K562 (cell line): Measurements from ENCODE around the gene SLC26A6. TPM values are rescaled to one million over a fixed set of nuclear protein-coding genes. Genes with fewer than 3 reads are reported as not detected.
A peak's percentile ranks its signal among the peaks of the same experiment; 100 is the strongest.

Experiments used
- ATAC-seq: fragments of 200-7000 bp; cut with Tn5 transposase; 3 replicates; pipeline ENCODE4 v1.9.1; 2020; ENCODE audit warnings: moderate library complexity
- BruUV-seq: library from RNA; stranded (reverse); fragments of 400-500 nt; replicated peaks from 2 replicates; lab custom pipeline; 2021; lab: Mats Ljungman, UMichigan
- CTCF ChIA-PET: fragments of 300-600 bp; formaldehyde crosslinking; extraction: SDS; loops from one replicate; lab custom pipeline; 2021; ENCODE audit warnings: low intra/inter-chr PET ratio; lab: Yijun Ruan, JAX
- POLR2A ChIA-PET: fragments of 300-600, 350-650 bp; sonication (Branson Sonifier 250); formaldehyde crosslinking; extraction: SDS; loops from one replicate; lab custom pipeline; 2021; ENCODE audit warnings: antibody characterized with exemption, inconsistent platforms; lab: Yijun Ruan, JAX
- DNase-seq, 4 experiments: peaks; one replicate each; pipeline versions ENCODE4 v3.0.0 to v3.0.0-alpha.2; 2011 to 2018; ENCODE audit warnings: low spot score in 3 of 4, mixed read lengths in 3 of 4; ENCODE audit errors: extremely low read depth in 1 of 4
- FAIRE-seq: peaks from 2 replicates; lab custom pipeline; 2011; peaks lifted over from hg19 to GRCh38; lab: Jason Lieb, UNC
- H2AFZ ChIP-seq: 2 replicates; pipeline ENCODE4 v1.6.0; 2011; ENCODE audit warnings: low read depth, low read length, control low read depth, inconsistent platforms
- H3K27ac ChIP-seq: fragments of 200-600 bp; 3 replicates; pipeline ENCODE4 v1.8.0; 2011; ENCODE audit warnings: low read depth, mild to moderate bottlenecking, control low read depth, inconsistent platforms, low read length, moderate library complexity, mixed read lengths; ENCODE audit errors: extremely low read depth
- H3K27me3 ChIP-seq, 2 experiments: fragments of 300-600 bp in 1 of 2; 2 replicates in 1 of 2; 3 replicates in 1 of 2; pipeline versions ENCODE4 v1.6.0 to v1.8.0; 2011; ENCODE audit warnings: inconsistent platforms in 2 of 2, low read length in 2 of 2, mild to moderate bottlenecking in 1 of 2, mixed read lengths in 1 of 2, moderate library complexity in 1 of 2; ENCODE audit not compliant: control insufficient read depth in 2 of 2, insufficient read depth in 2 of 2
- H3K36me3 ChIP-seq: fragments of 300-600 bp; 3 replicates; pipeline ENCODE4 v1.8.0; 2011; ENCODE audit warnings: mild to moderate bottlenecking, low read length, inconsistent platforms; ENCODE audit not compliant: control insufficient read depth, insufficient read depth
- H3K4me1 ChIP-seq, 2 experiments: fragments of 200-600 bp in 1 of 2; replicated peaks in 1 of 2; 2 replicates in 1 of 2; 3 replicates in 1 of 2; pipeline versions ENCODE4 v1.5.1 to v1.8.0; 2011; ENCODE audit warnings: inconsistent platforms in 2 of 2, low read length in 2 of 2, mild to moderate bottlenecking in 1 of 2, mixed read lengths in 1 of 2, moderate library complexity in 1 of 2; ENCODE audit not compliant: control insufficient read depth in 2 of 2, insufficient read depth in 2 of 2
- H3K4me2 ChIP-seq: 2 replicates; pipeline ENCODE4 v1.6.1; 2011; ENCODE audit warnings: low read length, control low read depth, inconsistent platforms, mixed read lengths; ENCODE audit not compliant: insufficient read depth
- H3K4me3 ChIP-seq: fragments of 200-600 bp; sonication (generic), shearing (Covaris generic); 2 replicates; pipeline ENCODE4 v1.5.1; 2016; ENCODE audit warnings: control low read depth, inconsistent platforms
- H3K79me2 ChIP-seq: fragments of 200-600 bp; 3 replicates; pipeline ENCODE4 v1.8.0; 2011; ENCODE audit warnings: low read length, inconsistent platforms; ENCODE audit not compliant: control insufficient read depth, insufficient read depth
- H3K9ac ChIP-seq, 2 experiments: 2 replicates each; pipeline versions ENCODE4 v1.6.0 to v1.6.1; 2011; ENCODE audit warnings: low read depth in 2 of 2, low read length in 2 of 2, control low read depth in 1 of 2, inconsistent platforms in 1 of 2, mild to moderate bottlenecking in 1 of 2, mixed read lengths in 1 of 2; ENCODE audit not compliant: insufficient read depth in 1 of 2
- H3K9me1 ChIP-seq: one replicate; pipeline ENCODE4 v1.6.0; 2011; ENCODE audit warnings: inconsistent platforms, mild to moderate bottlenecking, low read length, moderate library complexity; ENCODE audit not compliant: control insufficient read depth, insufficient read depth
- H3K9me3 ChIP-seq: replicated peaks from 2 replicates; pipeline ENCODE4 v1.5.1; 2011; ENCODE audit warnings: low read depth, low read length, inconsistent platforms; ENCODE audit not compliant: control insufficient read depth, insufficient read depth
- H4K20me1 ChIP-seq: replicated peaks from 2 replicates; pipeline ENCODE4 v1.6.1; 2011; ENCODE audit warnings: low read length, inconsistent platforms, mixed read lengths; ENCODE audit not compliant: control insufficient read depth, insufficient read depth
- ARID2 ChIP-seq: fragments of 450-650 bp; IDR thresholded peaks from 2 replicates; pipeline ENCODE4 v1.6.1; 2017; ENCODE audit warnings: antibody characterized with exemption, mild to moderate bottlenecking
- BDP1 ChIP-seq: IDR thresholded peaks from 3 replicates; pipeline ENCODE4 v1.6.1; 2011; ENCODE audit not compliant: insufficient read length, insufficient read depth
- BRF1 ChIP-seq: IDR thresholded peaks from 3 replicates; pipeline ENCODE4 v1.6.1; 2011; ENCODE audit warnings: borderline replicate concordance, mild to moderate bottlenecking; ENCODE audit not compliant: insufficient read length; ENCODE audit errors: extremely low read depth
- CEBPB ChIP-seq: fragments of 450-650 bp; IDR thresholded peaks from 2 replicates; pipeline ENCODE4 v1.6.1; 2016; ENCODE audit warnings: missing genetic modification characterization, missing compliant biosample characterization
- DPF2 ChIP-seq: fragments of 450-650 bp; IDR thresholded peaks from 2 replicates; pipeline ENCODE4 v1.6.1; 2016
- FOXJ2 ChIP-seq: fragments of 200-800 bp; sonication (Bioruptor generic); IDR thresholded peaks from 2 replicates; pipeline ENCODE4 v1.6.1; 2016; ENCODE audit warnings: missing genetic modification characterization, missing compliant biosample characterization
- NR4A1 ChIP-seq, 2 experiments: fragments of 250-450 bp in 1 of 2; fragments of 450-650 bp in 1 of 2; sonication (Bioruptor Pico) in 1 of 2; IDR thresholded peaks; 2 replicates each; pipeline versions ENCODE4 v1.4.0 to v1.6.1; 2016 to 2020; ENCODE audit warnings: mild to moderate bottlenecking in 2 of 2, missing compliant biosample characterization in 1 of 2, missing genetic modification characterization in 1 of 2, moderate library complexity in 1 of 2
- PHF8 ChIP-seq: fragments of 200-600 bp; sonication (generic); IDR thresholded peaks from 2 replicates; pipeline ENCODE4 v1.6.1; 2012; ENCODE audit warnings: mixed run types, mild to moderate bottlenecking, inconsistent platforms, low read length, moderate library complexity, borderline replicate concordance
- STAG1 ChIP-seq: sonication (generic); formaldehyde crosslinking; IDR thresholded peaks from 2 replicates; pipeline ENCODE4 v1.5.0; 2020; ENCODE audit warnings: missing genetic modification reagents, borderline replicate concordance
- TGIF2 ChIP-seq: sonication (generic); formaldehyde crosslinking; IDR thresholded peaks from 2 replicates; pipeline ENCODE4 v1.8.1; 2022; ENCODE audit warnings: mild to moderate bottlenecking, missing genetic modification reagents, moderate library complexity
- WGBS: fragments of 100-300 bp; shearing (Covaris generic); methylation state at CpG from one replicate; pipeline ENCODE4 v1.1.6; 2016; ENCODE audit warnings: low coverage, mixed read lengths; ENCODE audit not compliant: insufficient coverage; ENCODE audit errors: missing lambda C conversion rate; 5-methylcytosine and 5-hydroxymethylcytosine counted together
- in situ Hi-C: fragments of 300-500 bp; cut with MboI; formaldehyde crosslinking; loops from 4 replicates; pipeline ENCODE4 v1.15.0; 2018; ENCODE audit warnings: inconsistent platforms, mixed read lengths
- intact Hi-C: fragments of 100-400 bp; cut with micrococcal nuclease; formaldehyde crosslinking; loops from 2 replicates; pipeline ENCODE4 v1.14.2; 2022
- polyA plus RNA-seq, 8 experiments: library from polyadenylated mRNA; depleted of rRNA in 4 of 8; stranded (reverse) in 5 of 8; unstranded in 3 of 8; fragments of >200 nt; fragmentation: Nextera tagmentation in 2 of 8; fragmentation: Illumina TruSeq in 1 of 8; extraction: Ambion mirVana in 2 of 8; extraction: Trizol in 1 of 8; gene quantifications; 2 replicates each; pipeline versions ENCODE4 v1.2.1 to v1.2.3, GENCODE V29; 2011 to 2014; ENCODE audit warnings: inconsistent platforms in 1 of 8, missing spikeins in 1 of 8
- total RNA-seq, 7 experiments: library from RNA; depleted of rRNA in 6 of 7; stranded (reverse); fragments of >200 nt in 6 of 7; fragmentation: Illumina TruSeq in 2 of 7; extraction: Trizol in 2 of 7; gene quantifications; 2 replicates each; pipeline versions ENCODE4 v1.2.1 to v1.2.3, GENCODE V29; 2011 to 2021; ENCODE audit warnings: low replicate concordance in 1 of 7
- TF ChIP-seq, protein P1 (sequence below): sonication (generic); formaldehyde crosslinking; IDR thresholded peaks from 2 replicates; pipeline ENCODE4 v1.8.0; 2022; ENCODE audit warnings: mild to moderate bottlenecking, missing genetic modification reagents, borderline replicate concordance
- TF ChIP-seq, protein P2 (sequence below): fragments of 450-650 bp; IDR thresholded peaks from 2 replicates; pipeline ENCODE4 v1.6.1; 2016
- TF ChIP-seq, protein P3 (sequence below): fragments of 450-650 bp; IDR thresholded peaks from 2 replicates; pipeline ENCODE4 v1.7.1; 2018; ENCODE audit warnings: mild to moderate bottlenecking, low read depth; ENCODE audit not compliant: partially characterized antibody
- TF ChIP-seq, protein P4 (sequence below): fragments of 450-650 bp; formaldehyde crosslinking; IDR thresholded peaks from 2 replicates; pipeline ENCODE4 v1.4.0; 2020; ENCODE audit warnings: mild to moderate bottlenecking, moderate library complexity

The SLC26A6 gene
- total and polyA plus RNA-seq, 9 of the 15 experiments (the other 6 are each of a cell fraction or from before 2014, with no cell fraction given) = 2.1 to 27.2 (median 14.8) TPM

DNA sequence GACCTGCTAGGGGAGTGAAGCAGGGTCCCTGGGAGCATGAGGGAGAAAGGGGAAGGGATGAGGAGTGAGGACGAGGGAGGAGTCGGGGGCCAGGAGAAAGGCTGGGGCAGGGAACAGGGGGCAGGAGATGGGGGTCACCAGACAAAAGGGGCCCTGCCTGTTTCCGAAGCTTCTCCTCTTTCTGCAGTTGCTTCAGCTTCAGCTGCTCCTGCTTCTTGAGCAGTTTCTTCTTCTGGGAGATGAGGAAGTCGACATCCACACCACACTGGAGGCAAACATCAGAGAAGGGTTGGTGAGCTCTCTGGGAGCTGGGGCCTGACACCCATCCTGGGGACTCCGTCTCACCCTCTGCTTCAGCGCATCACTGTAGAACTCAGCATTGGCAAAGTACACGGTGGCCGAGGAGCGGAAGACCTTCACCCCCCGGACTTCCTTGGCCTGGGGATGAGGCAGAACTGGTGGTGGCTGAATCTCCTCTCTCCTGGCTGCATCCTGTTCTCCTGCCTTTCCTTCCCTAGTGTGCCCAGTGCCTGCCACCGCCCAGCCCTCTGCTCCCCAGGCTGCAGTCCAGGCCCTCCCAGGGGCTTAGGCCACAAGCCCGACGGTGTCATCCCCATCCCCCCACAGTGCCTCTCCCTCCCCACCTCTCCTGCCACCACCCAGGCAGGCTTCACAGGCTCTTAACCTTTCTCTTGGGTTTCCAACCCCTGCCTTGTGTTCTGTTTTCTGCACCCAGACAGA is 6.8 kb downstream of the SLC26A6 start:
- no peaks in the 10 kb centered on the region for H3K27me3 ChIP-seq
- H3K9me1 ChIP-seq = no peaks in the 10 kb centered on the region
- DNase-seq (no peak), ATAC-seq (no peak), FAIRE-seq (no peak)
- no peak overlapping the region for H2AFZ ChIP-seq
- no peaks in the 10 kb centered on the region for H3K79me2 ChIP-seq
- BruUV-seq = no TSS peak
- no peak overlapping the region for H3K4me2 ChIP-seq
- in situ Hi-C loops = no loop called here
- H3K4me1 ChIP-seq = peaks cover 0 to 5% of the 10 kb centered on the region in 2 experiments; a peak in 2 of 5 replicates
- intact Hi-C loops = no loop called here
- 89% methylated on average over 7 of the region's 13 CpGs for WGBS
- ChIA-PET CTCF (no interaction called here), POLR2A (interaction anchor here (0.7 kb wide), 1 partner anchor 13 kb away, joined by 3 read pairs; no protein-coding TSS in a partner anchor)
- H4K20me1 ChIP-seq = no peaks in the 10 kb centered on the region
- no peaks in the 10 kb centered on the region for H3K9me3 ChIP-seq
- H3K4me3 ChIP-seq = no peak overlapping the region
- peaks cover 67% of the 10 kb centered on the region; the same call in 2 of the 3 replicates for H3K36me3 ChIP-seq
- H3K27ac ChIP-seq = no peak overlapping the region
- peak overlapping the region in 1 of 2 experiments; percentile 7; a peak in 1 of 4 replicates for H3K9ac ChIP-seq
- TF ChIP-seq FOXJ2 = no peak
- TF ChIP-seq, protein P1, sequence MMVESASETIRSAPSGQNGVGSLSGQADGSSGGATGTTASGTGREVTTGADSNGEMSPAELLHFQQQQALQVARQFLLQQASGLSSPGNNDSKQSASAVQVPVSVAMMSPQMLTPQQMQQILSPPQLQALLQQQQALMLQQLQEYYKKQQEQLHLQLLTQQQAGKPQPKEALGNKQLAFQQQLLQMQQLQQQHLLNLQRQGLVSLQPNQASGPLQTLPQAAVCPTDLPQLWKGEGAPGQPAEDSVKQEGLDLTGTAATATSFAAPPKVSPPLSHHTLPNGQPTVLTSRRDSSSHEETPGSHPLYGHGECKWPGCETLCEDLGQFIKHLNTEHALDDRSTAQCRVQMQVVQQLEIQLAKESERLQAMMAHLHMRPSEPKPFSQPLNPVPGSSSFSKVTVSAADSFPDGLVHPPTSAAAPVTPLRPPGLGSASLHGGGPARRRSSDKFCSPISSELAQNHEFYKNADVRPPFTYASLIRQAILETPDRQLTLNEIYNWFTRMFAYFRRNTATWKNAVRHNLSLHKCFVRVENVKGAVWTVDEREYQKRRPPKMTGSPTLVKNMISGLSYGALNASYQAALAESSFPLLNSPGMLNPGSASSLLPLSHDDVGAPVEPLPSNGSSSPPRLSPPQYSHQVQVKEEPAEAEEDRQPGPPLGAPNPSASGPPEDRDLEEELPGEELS = no peak
- no peak for TF ChIP-seq TGIF2
- no peak for TF ChIP-seq CEBPB (tag)
- TF ChIP-seq, protein P2, sequence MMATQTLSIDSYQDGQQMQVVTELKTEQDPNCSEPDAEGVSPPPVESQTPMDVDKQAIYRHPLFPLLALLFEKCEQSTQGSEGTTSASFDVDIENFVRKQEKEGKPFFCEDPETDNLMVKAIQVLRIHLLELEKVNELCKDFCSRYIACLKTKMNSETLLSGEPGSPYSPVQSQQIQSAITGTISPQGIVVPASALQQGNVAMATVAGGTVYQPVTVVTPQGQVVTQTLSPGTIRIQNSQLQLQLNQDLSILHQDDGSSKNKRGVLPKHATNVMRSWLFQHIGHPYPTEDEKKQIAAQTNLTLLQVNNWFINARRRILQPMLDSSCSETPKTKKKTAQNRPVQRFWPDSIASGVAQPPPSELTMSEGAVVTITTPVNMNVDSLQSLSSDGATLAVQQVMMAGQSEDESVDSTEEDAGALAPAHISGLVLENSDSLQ = no peak
- TF ChIP-seq, protein P3, sequence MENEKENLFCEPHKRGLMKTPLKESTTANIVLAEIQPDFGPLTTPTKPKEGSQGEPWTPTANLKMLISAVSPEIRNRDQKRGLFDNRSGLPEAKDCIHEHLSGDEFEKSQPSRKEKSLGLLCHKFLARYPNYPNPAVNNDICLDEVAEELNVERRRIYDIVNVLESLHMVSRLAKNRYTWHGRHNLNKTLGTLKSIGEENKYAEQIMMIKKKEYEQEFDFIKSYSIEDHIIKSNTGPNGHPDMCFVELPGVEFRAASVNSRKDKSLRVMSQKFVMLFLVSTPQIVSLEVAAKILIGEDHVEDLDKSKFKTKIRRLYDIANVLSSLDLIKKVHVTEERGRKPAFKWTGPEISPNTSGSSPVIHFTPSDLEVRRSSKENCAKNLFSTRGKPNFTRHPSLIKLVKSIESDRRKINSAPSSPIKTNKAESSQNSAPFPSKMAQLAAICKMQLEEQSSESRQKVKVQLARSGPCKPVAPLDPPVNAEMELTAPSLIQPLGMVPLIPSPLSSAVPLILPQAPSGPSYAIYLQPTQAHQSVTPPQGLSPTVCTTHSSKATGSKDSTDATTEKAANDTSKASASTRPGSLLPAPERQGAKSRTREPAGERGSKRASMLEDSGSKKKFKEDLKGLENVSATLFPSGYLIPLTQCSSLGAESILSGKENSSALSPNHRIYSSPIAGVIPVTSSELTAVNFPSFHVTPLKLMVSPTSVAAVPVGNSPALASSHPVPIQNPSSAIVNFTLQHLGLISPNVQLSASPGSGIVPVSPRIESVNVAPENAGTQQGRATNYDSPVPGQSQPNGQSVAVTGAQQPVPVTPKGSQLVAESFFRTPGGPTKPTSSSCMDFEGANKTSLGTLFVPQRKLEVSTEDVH = no peak
- TF ChIP-seq ARID2 = no peak
- no peak for TF ChIP-seq BRF1
- TF ChIP-seq PHF8 = no peak
- no peak for TF ChIP-seq NR4A1 (CRISPR knock-in tag; IDR thresholded peaks at IDR 0.05)
- TF ChIP-seq NR4A1 (tag; IDR thresholded peaks at IDR 0.05) = no peak
- TF ChIP-seq BDP1 = no peak
- no peak for TF ChIP-seq DPF2
- TF ChIP-seq STAG1 (CRISPR knock-in tag) = no peak
- TF ChIP-seq, protein P4, sequence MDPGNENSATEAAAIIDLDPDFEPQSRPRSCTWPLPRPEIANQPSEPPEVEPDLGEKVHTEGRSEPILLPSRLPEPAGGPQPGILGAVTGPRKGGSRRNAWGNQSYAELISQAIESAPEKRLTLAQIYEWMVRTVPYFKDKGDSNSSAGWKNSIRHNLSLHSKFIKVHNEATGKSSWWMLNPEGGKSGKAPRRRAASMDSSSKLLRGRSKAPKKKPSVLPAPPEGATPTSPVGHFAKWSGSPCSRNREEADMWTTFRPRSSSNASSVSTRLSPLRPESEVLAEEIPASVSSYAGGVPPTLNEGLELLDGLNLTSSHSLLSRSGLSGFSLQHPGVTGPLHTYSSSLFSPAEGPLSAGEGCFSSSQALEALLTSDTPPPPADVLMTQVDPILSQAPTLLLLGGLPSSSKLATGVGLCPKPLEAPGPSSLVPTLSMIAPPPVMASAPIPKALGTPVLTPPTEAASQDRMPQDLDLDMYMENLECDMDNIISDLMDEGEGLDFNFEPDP (CRISPR knock-in tag) = no peak
